HG03460 (cell line): ENCODE results near the gene CPPED1.

Experiments used
- ATAC-seq: cut with Tn5 transposase; IDR thresholded peaks from one replicate; pipeline ENCODE4 v1.9.1; 2021; ENCODE audit not compliant: unreplicated experiment

The CPPED1 gene

DNA sequence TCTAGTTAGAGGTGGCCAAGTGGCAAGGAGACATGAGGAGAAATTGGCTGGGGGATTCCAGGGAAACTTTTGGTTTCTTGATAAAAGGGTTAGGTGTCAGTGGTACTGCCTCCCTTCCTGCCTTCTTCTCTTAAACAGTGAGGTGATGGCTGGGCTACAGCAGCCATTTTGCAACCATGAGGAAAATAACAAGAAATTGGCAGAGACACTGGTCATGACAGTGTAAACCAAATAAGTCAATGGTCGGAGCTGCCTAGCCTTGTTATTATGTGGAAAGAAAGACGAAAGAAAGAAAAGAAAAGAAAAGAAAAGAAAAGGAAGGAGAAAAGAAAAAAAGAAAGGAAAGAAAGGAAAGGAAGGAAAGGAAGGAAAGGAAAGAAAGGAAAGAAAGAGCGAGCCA lies 63.9 kb downstream of the CPPED1 start:
- ATAC-seq, result no peak

DNA sequence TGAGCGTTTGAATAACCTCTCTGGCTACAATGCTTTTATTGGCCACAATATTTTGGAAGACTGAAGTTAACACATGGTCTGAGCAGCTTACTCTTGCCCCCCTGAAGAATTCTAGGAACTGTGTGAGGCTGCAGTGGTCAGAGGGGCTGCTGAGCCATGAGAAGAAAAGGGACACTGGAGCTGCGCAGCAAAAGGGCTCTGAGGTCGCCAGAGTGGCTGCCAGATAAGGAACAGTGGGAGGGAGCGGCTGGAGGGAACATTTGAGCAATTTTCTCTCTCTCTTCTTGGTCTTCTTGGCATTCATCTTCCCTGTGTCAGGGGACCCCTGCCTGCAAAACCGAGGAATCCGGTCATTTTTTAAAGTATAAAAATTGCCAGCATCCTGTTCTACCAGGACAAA lies 66.1 kb downstream of the CPPED1 start:
- ATAC-seq, result no peak

DNA sequence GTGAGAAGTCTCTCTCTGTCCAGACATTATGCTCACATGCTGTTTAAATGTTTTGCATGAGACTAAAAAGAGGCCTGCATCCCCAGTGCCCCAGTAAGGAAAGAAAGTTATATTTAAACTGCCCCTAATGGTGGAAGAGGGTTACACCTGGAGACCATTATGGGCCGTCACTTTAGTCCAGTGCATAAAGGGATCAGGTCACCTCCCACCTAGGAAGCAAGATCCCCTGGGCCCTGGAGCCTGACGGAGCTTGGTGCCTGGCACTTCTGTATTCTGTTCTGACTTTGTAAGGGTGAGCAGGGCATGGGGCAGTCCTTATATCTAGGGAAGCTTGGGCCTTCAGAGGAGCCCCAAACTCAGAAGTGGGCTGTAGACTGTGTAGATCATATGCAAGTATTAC lies 67.9 kb downstream of the CPPED1 start:
- no peak for ATAC-seq

DNA sequence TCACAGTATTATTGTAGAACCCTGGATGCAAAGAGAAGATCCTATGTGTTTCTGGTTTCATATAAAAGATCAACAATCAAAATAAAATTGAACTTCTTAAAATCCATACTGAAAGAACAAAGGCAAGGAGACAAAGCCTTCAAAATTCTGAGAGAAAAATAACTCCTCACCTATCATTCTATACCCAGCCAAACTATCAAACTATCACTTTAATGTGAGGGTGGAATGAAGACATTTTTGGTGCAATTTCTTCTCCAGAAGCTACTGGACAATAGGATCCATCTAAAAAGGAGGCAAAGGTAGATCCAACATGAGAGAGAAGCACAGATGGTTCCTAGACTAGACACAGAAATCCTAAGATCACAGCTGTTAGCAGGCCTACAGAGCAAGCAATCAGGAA lies 71.1 kb downstream of the CPPED1 start:
- no peak for ATAC-seq

DNA sequence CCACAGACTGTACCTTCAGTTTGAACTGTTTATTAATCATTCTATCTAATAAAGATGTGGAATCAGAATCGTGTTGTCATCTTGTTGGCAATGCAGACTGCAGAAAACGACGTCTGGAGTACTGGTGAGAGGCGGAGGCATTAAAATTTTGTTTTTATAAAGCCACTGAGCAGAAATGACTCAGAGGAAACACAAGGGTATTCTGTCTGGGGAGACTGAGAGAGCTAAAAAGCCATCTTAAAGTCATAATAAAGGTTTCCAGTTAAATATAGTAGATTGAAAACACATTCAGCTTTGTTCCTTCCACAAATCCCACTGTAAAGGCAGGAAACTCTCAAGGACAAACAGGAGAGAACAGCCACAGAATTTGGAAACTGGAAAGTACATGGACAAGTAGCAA lies 74.2 kb downstream of the CPPED1 start:
- ATAC-seq, result no peak

DNA sequence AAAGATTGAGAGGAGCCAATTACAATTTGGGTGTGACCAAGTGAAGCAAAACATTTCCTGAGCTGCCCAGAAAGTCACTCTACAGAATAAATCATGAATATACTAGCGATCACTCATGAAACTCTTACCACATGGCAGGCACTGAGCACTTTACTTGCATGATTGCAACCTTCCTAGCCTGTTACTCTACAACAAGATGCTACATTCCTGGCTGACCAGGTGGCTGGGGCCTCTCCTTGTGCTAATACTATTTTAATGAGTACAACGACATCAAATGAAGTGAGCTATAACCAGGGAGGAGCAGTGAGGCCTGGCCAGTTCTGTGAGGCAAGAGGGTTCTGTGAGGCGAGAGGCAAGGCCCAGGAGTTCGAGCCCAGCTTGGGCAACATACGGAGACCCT lies 75.2 kb downstream of the CPPED1 start:
- no peak for ATAC-seq

DNA sequence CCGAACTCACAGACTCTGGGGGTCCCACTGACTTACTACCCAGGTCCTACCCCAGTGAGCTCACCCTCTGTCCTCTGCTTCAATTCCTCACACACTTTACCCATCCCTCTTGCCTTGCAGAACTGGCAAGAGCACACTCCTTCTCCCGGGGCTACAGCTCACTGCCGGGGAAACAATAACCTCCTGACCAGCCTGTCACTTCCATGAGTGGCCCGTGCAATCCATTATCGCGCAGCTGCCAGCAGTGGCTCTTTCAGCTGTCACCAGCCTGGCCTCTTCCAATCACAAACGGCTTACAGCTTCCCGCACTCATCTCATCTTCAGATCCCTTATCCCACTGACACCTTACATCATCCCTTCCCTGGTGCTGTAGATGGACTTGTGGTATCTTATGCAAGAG lies 79.5 kb downstream of the CPPED1 start:
- ATAC-seq, result no peak

DNA sequence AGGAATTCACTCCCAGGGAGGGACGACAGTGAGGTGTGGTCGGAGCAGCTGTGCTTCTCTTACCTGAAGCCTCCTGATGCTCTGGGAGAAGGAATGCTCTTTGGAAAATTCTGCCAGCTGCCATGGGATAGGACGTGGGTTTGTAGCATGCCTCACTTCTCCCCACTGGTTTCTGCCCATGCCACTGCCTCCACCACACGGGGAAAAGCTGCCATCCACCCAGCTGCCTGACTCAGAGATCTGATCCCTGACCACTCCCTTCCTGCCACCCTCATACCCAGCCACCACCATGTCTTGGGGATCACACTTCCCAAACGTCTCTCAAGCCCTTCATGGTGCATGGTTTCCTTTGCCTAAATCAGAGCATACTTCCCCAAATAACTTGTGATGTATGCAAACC lies 80.0 kb downstream of the CPPED1 start:
- no peak for ATAC-seq

DNA sequence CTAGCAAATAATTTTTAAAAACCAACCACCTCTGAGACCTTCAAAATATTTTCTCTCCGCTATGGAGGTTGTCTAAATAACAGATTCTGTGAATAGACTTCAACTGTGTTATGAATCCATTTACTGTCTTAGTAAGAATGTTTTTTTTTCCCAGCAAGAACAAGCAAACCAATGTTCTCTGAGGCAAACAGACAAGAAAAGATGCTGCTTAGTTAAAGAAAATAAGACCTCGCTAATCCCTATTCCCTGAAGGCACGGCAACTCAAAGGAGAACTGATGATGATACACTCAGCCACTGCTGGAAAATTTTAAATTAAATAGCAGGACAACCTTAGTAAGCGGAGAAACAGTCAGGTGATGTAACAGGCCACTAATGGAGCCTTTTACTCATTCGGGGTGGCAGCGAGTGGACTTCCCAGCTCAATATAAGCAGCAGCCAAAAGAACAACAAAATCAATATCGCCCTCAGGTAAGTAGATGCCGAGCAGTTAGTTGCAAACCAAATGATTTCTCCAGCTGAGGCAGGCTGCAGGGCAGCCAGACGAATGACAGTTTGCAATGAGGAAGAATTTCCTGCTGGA lies 81.8 kb downstream of the CPPED1 start:
- no peak for ATAC-seq

DNA sequence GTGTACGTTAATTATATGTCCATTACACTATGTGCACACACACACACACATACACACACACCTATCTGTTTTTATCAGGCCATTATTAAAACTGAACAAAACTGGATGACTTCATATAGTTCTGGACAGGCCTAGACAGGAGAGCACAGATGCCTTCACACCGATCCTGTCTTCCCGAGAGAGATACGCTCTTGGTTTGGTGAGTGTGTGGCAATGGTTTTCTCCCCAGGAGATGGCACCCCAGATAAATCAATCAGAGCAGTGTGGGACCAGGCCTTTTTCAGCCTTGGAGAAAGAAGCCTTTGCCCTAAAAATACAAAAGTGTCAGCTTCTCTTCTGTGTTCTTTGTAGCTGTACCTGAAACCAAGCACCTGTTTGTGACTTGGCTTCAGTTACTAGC lies 83.7 kb downstream of the CPPED1 start:
- ATAC-seq, result no peak

DNA sequence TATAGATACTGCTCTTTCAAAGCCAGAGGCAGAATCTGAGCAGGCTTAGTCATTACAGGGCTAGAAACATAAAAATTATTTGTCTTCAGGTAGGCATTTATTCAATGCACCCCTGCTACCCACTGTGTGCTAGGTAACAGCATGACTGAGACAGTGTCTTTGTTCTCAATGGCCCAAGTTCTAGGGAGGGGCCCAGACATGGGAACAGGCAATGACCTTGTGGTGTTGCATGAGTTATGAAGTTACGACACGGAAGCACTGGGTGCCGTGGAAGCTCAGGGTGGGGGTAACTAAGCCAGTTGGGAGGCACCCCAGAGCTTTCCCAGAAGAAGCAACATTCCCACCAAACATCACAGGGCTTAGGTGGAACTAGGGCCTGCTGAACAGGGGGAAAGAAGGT lies 87.0 kb downstream of the CPPED1 start:
- ATAC-seq, result no peak

DNA sequence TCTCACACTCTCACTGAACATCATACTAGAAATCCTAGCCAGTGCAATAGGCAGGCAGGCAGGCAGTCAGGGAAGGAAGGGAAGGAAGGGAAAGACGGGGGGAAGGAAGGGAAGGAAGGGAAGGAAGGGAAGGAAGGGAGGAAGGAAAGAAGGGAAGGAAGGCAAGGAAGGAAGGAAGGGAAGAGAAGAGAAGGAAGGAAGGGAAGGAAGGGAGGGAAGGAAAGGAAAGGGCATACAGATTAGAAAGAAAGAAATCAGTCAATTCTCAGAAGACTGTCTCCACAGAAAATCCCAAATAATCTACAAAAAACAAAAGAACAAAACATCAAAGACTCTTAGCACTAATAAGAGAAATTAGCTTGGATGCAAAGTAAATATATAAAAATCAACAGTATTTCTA lies 93.9 kb downstream of the CPPED1 start:
- ATAC-seq, result no peak

DNA sequence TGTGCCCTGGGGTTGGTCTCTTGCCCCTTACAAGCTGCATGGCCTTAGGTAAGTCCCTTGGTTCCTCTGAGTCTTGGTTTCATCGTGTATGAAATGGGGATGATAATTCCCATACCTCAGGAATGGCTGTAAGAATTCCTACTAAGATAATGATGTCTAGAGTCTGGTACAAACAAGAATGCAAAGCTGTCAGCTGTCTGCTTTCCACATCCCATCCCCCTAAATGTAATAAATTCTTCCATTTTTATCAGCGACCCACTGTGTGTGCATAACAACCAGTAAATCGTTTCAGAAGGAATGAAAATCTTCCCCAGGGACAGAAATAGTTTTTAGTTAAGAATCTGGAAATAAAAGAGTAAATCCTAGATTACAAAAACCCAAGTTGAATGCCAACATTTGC lies 95.4 kb downstream of the CPPED1 start:
- ATAC-seq, result no peak

DNA sequence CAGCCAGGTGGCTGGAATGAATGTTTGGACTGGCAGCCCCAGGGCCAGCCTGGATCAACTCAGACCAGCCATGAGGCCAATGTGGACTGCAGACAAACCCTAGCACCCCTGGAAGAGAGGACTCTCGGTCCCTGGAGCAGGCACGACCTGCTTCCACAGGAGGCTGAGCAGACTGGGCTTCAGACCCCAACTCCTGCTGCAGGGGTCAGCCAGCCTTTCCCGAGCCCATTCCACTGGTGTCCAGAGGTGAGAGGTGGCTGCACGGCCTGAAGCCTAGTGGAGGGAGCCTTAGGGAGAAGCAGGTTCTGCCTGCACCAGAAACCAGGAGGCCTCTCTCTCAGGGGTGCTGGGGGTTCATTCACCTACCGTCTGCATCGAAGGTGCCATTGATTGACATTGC lies 97.1 kb downstream of the CPPED1 start:
- no peak for ATAC-seq

DNA sequence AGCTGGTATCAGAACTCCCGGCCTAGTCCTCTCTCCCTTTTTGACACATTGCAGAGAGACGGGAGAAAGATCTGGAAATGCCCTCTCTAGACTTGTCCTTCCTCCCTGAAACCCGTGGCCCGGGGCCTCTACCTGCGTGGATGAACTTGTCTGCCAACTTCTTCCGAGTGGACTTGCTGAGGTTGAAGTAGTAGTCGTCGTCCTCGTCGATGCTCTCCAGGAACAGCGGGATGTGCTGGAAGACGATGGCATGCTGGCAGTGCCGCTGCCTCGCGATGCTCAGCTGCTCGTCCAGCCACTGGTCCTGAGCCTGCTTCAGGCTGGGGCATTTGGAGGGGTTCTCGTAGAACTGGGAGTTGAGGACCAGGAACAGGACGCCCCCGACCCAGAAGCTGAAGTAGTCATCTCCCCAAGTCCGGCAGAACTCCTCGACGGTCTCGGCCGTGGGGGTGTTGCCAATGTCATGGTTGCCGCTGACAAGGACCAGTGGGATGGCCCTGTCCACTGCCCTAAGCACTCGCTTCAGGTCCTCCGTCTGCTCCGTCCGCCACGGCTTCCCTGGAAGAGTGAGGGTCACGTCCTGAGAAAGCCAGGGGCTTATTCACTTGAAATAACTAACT lies 99.1 kb downstream of the CPPED1 start:
- ATAC-seq, result no peak

DNA sequence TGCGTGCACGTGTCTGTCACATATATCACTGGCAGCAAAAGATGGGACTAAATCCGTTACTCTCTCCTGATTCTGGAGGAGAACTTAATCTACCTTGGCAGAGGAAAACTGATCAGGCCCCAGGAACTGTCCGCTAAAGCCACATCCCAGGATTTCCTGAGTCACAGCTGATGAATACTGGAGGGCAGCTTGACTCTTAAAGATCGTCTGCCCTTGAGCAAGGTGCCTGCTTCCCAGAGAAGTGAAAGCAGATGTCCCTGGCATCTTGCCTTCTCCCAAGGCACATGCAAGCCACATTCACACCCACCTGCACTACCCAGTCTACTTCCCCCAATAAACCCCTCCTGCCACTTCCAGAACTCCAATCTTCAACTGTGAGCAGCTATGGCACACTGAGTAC lies 99.8 kb downstream of the CPPED1 start:
- no peak for ATAC-seq

DNA sequence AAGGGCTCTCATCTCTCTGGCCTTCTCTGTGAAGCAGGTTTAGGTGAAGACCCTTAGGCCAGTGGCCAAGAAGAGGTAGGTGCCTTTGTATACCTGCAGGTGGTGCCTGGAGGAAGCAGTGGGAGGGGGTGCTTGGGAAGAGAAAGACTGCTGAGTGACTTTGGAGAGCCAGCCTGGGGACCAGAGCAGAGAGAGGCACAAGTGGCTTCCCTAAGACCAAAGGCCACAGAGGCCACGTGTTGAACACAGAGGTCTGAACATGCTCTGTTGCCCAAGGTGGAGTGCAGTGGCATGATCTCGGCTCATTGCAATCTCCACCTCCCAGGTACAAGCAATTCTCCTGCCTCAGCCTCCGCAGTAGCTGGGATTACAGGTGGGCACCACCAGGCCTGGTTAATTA lies 103.5 kb downstream of the CPPED1 start:
- no peak for ATAC-seq

DNA sequence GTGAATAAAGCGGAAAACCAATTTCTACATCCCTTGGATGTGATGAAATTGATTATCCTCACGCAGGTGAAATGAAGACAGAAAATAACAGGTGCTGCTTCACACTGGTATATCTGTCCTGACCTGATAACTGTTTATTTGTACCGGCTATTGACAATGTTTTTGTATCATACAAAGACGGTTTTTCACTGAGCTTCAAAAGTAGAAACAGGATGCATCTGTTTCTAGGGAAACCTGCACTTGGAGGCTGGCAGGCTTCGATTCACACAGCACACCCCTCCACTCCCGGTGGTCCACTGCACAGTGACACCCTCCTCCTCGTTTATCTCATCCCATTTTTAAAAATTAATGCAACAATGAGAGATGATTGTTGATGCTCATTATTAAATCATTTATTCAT lies 104.5 kb downstream of the CPPED1 start:
- ATAC-seq, result no peak

DNA sequence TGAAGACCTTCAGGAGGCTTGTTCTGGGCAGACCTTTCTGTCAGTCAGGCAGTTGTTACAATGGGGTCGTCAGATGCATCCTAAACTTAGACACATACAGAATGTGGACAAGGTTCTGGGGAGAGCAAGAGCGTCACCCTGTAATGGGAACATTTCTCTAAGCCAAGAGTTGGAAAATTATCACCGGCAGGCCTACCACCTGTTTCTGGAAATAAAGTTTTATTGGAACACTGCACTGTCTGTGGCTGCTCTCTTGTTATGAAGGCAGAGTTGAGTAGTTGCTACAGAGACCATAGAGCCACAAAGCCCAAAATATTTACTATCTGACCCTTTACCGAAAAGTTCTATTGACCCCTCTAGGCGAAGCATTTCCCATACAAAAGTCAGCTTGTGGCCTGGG lies 106.2 kb downstream of the CPPED1 start:
- ATAC-seq, result no peak

DNA sequence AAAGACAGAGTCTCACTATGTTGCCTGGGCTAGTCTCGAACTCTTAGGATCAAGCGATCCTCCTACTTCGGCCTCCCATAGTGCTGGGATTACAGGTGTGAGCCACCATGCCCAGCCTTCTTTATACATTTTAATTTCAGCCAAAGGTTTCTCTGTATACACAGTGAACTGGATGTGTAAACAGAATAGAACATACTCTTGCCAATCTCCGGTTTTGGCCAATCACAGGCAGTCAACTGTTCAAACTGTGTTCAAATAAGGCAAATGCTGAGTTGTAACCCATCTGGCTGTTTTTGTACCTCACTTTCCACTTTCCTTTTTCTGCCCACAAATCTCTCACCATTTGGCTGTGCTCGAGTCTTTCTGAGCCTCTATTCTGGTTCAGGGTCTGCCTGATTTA lies 108.2 kb downstream of the CPPED1 start:
- no peak for ATAC-seq

DNA sequence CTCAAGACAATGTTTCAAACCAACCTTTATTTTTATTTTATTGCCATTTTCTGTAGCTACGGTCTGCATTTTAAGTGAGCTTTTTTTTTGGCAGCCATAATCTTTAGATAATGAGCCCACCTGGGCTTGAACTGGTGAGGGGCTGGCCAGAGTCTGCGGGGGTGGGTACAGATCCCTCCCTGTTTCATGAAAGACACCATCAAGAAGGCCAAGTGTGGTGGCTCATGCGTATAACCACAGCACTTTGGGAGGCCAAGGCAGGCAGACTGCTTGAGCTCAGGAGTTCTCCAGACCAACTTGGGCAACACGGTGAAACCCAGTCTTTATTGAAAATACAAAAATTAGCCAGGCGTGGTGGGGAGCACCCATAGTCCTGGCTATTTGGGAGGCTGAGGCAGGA lies 113.7 kb downstream of the CPPED1 start:
- ATAC-seq, result no peak

DNA sequence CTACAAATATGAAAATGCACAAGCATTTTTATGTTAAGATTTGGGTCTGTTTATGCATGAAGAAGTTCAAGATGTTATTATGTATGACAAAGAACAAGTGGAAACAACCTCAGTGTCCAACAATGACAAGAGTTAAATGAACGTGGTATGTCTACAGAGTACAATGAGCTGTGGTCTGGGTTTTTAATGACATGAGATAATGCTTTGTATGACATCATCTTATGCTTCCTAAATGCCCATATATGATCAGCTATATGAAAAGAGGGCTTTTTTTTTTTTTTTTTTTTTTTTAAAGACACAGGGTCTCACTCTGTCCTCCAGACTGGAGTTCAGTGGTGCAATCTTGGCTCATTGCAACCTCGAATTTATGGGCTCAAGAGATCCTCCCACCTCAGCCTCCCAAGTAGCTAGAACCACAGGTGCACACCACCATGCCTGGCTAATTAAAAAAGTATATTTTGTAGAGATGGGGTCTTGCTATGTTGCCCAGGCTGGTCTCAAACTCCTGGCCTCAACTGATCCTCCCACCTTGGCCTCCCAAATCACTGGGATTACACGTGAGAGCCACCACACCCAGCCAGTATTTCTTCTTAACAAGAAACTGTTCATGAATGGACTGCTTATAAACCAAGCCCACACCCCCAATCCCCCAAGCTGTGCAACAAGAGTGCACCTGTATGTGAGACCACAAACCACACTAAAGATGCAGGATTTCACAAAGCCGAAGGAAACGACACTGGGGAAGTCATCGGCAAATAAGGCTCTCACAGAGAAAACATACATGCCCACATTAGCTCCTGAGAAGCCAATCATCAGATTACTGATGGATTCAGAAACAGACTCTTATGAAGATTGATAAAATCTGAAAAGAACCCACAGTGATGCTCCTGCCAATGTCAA lies 114.5 kb downstream of the CPPED1 start:
- no peak for ATAC-seq
